Glutamatergic neuron (in vitro differentiated cells): ENCODE data around the gene DCTN3. TPM values are rescaled to one million over a fixed set of nuclear protein-coding genes. Genes with fewer than 3 reads are reported as not detected.
A peak's percentile ranks its signal among the peaks of the same experiment; 100 is the strongest.

Experiments
- DNase-seq: peaks from one replicate; pipeline ENCODE4 v3.0.0; 2022
- H3K27ac Mint-ChIP-seq: one replicate; pipeline ENCODE4 v1.8.0; 2020; ENCODE audit warnings: mild to moderate bottlenecking, mixed read lengths, inconsistent platforms; ENCODE audit not compliant: unreplicated experiment
- H3K27me3 Mint-ChIP-seq: one replicate; pipeline ENCODE4 v1.8.0; 2020; ENCODE audit warnings: mild to moderate bottlenecking, moderate library complexity, mixed read lengths, inconsistent platforms; ENCODE audit not compliant: unreplicated experiment
- H3K36me3 Mint-ChIP-seq: one replicate; pipeline ENCODE4 v1.8.0; 2020; ENCODE audit warnings: mild to moderate bottlenecking, mixed read lengths, inconsistent platforms; ENCODE audit not compliant: unreplicated experiment
- H3K4me1 Mint-ChIP-seq: one replicate; pipeline ENCODE4 v1.8.0; 2020; ENCODE audit warnings: mild to moderate bottlenecking, low read depth, mixed read lengths, inconsistent platforms; ENCODE audit not compliant: unreplicated experiment
- H3K4me3 Mint-ChIP-seq: one replicate; pipeline ENCODE4 v1.8.0; 2020; ENCODE audit warnings: mild to moderate bottlenecking, mixed read lengths, inconsistent platforms; ENCODE audit not compliant: unreplicated experiment
- H3K9me3 Mint-ChIP-seq: one replicate; pipeline ENCODE4 v1.8.0; 2020; ENCODE audit warnings: mild to moderate bottlenecking, moderate library complexity, mixed read lengths, inconsistent platforms; ENCODE audit not compliant: unreplicated experiment
- long read RNA-seq: library from polyadenylated mRNA; unstranded; transcript quantifications from one replicate; pipeline ENCODE4 v2.0.0, GENCODE V29; 2020; ENCODE audit not compliant: unreplicated experiment
- total RNA-seq: library from RNA; stranded (reverse); fragmentation: NEBNext Ultra II Directional; extraction: Animal tissue kit (Norgen Biotek cat#: 25700); gene quantifications from one replicate; pipeline ENCODE4 v1.2.1, GENCODE V29; 2021; ENCODE audit not compliant: unreplicated experiment
- TF ChIP-seq, protein P1 (sequence below): fragments of 200-600 bp; sonication (generic); IDR thresholded peaks from one replicate; pipeline ENCODE4 v1.5.0; 2021; ENCODE audit not compliant: partially characterized antibody, unreplicated experiment

Gene DCTN3
- total RNA-seq = 119 TPM
- long read RNA-seq, transcript DCTN3-201 (7 exons, 808 nt) = major isoform, 98 of 107 reads
- long read RNA-seq, partial matches to known transcripts = 0 of 107 reads
- long read RNA-seq, other reads (novel, unspliced or antisense) = 7 of 107 reads

DNA sequence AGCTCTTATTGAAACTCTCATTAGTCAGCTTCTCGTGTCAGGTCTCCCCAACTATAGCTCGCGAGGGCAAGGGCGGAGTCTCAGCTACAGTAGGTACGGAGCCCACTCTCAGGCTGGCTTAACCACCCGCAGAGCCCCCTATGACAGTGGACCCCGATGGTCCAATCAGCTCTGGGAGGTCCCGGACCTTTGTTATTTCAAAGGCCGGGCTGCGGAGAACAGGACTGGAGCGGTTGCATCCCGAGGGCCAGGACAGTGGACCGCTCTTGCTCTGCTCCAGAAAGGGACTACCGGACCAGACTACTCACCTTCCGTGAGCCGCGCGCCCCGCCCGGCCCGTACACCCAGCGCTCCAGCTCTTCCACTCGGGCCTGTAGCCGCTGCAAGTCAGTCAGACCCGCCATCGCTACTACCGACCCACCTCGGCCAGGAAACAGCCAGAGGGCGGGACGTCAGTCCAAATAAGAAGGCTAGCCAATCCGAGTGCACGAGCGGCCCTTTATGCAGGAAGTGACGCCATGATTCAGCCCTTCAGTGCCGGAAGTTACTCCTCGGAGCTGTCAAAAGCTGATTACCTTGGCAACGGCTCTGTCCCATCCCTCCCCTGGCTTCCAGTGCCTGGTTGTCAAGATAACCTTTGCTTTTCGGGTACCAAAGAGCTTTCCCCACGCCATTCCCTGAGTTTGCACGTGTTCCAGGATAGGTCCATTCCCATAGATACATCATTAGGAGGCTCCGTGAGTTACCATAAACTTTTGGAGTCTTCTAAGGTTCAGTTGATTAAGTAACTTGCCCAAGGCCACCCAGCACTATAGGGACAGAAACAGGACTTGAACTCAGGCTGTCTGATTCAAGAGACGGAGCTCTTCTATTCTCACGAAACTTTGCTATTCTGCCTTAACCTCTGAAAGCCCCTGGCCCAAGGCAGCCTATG lies at the start of gene DCTN3:
Gene DCTN3, minus strand, starts transcription at position 435 of the 934 bp plus-strand sequence. Its CDS starts 31 bp downstream, at position 404.
- Mint-ChIP-seq H3K27me3 (peaks cover 14% of the 10 kb centered on the region), H3K4me1 (peaks cover 5% of the 10 kb centered on the region), H3K4me3 (peak within 1 kb of the TSS; percentile 99), H3K9me3 (peaks cover 6% of the 10 kb centered on the region), H3K36me3 (no peaks in the 10 kb centered on the region), H3K27ac (peak within 1 kb of the TSS; percentile 76)
- TF ChIP-seq, protein P1, sequence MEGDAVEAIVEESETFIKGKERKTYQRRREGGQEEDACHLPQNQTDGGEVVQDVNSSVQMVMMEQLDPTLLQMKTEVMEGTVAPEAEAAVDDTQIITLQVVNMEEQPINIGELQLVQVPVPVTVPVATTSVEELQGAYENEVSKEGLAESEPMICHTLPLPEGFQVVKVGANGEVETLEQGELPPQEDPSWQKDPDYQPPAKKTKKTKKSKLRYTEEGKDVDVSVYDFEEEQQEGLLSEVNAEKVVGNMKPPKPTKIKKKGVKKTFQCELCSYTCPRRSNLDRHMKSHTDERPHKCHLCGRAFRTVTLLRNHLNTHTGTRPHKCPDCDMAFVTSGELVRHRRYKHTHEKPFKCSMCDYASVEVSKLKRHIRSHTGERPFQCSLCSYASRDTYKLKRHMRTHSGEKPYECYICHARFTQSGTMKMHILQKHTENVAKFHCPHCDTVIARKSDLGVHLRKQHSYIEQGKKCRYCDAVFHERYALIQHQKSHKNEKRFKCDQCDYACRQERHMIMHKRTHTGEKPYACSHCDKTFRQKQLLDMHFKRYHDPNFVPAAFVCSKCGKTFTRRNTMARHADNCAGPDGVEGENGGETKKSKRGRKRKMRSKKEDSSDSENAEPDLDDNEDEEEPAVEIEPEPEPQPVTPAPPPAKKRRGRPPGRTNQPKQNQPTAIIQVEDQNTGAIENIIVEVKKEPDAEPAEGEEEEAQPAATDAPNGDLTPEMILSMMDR = no peak
- DNase-seq = peak; percentile 89

DNA sequence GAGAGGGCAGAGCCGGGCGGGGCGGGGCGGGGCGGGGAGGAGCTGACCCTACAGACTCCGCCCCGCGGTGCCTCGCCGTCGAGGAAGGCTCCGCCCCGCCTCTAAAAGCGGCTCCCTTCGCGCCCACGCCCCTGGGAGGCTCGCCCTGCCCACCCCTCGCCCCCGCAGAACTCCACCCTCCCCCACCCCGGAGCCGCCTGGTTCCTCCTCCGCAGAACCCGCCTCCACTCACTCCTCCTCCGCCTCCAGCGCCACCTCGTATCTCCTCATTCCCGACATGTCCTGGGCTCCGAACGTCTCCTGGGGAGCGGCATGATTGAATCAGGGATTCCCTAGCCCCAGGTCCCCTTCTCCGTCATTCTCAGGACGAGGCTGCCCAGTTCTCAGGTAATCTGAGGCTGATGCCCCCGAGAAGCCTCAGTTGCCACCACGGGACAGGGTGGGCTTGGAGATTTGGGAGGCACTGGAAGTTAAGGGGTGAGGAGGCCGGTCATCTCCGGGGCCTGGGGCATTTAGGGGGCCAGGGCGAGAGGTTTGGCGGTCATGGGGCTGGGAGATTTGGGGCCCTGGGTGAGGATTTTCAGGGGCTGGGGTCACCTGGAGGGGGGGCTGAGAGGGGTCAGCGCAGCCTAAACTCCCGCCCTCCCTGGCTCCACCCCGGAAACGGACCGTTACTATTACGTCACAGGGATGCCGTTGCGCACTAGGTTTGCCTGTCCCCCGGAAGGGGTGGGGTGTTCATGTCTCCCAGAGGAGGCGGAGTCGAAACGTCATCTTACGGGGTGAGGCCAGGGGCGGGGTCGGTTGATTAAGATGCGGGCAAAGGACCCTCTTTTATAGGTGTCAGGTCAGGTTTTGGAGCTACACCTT lies 45.3 kb upstream of the DCTN3 start:
- Mint-ChIP-seq H3K27me3 (peaks cover 5% of the 10 kb centered on the region), H3K9me3 (peaks cover 10% of the 10 kb centered on the region), H3K4me3 (peak overlapping the region; percentile 94), H3K36me3 (peaks cover 7% of the 10 kb centered on the region), H3K27ac (peak overlapping the region; percentile 72), H3K4me1 (peaks cover 4% of the 10 kb centered on the region)
- DNase-seq = peak; percentile 94
- TF ChIP-seq, protein P1 = no peak

DNA sequence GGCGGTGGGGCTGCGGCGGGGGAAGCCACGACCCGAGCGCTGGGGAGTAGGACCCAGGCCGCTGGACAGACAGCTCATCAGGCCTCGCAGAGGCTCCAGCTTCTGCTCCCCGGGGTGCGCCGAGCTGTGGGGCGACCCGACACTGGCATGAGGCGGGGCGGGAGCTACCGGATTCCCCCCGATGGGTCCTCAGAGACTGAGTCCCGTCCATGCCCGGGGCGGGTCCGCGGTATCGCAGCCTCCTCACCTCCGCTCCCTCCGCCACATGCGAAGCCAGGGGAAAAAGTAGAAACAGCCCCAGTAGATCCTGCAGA lies 44.7 kb upstream of the DCTN3 start:
- no peak for DNase-seq
- peaks cover 4% of the 10 kb centered on the region for H3K4me1 Mint-ChIP-seq

DNA sequence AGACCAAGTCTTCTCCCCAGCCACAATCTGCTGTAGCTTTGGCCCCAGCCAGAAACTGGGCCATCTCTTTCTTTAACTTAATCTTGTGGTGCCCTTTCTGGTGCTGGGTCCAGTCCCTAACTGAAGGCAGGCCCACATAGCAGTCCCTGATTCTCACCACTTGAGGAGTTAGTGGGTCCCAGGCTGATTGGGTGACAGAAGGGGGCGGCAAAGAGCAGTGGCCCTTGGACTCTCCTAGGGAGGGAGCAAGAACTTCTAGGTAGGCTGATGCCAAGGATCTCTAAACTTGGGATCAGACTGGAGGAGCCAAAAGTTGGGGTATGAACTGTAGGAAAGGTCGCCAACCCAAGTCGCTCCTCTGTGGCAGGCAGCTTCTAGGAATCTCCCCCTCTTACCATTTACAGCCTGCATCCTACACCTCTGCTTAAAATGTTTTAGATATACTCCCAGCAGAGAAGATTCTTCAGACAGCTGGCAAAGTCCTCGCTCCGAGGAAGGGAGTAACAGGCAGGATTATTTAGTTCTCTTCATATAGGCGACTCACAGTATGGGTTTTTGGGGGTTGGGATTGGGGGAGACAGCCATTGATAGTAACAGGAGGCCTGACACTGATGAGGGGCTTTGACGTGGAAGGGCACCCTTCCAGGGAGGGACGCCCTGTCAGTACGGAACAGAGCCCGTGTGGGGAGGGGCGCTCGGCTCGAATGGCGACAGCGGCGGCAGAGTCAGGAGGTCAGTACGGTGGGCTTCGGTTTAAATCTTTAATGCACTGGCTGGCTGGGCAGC lies 44.2 kb upstream of the DCTN3 start:
- H3K4me3 Mint-ChIP-seq = peak overlapping the region; percentile 94
- peaks cover 5% of the 10 kb centered on the region for H3K36me3 Mint-ChIP-seq
- peaks cover 7% of the 10 kb centered on the region for H3K27me3 Mint-ChIP-seq
- H3K4me1 Mint-ChIP-seq = peaks cover 4% of the 10 kb centered on the region
- peaks cover 10% of the 10 kb centered on the region for H3K9me3 Mint-ChIP-seq
- peak; percentile 83 for DNase-seq
- TF ChIP-seq, protein P1 = peak; percentile 52
- peak overlapping the region; percentile 88 for H3K27ac Mint-ChIP-seq

More for the DNA sequence above, 44.7 kb upstream of the DCTN3 start:
- TF ChIP-seq, protein P1 = no peak
- peak overlapping the region; percentile 94 for H3K4me3 Mint-ChIP-seq
- H3K27me3 Mint-ChIP-seq = peaks cover 7% of the 10 kb centered on the region
- peaks cover 7% of the 10 kb centered on the region for H3K36me3 Mint-ChIP-seq
- H3K27ac Mint-ChIP-seq = peak overlapping the region; percentile 88
- peaks cover 10% of the 10 kb centered on the region for H3K9me3 Mint-ChIP-seq
